ENCODE results near the gene MRTO4. TPM values are rescaled to one million over a fixed set of nuclear protein-coding genes. Genes with fewer than 3 reads are reported as not detected.

MRTO4 gene
- total and polyA plus RNA-seq, 10 of the 15 experiments (the other 5 are each of a cell fraction or from before 2014, with no cell fraction given): 43.5 to 99.5 (median 69.7) TPM

GRCh38 chr1:19222979-19223824 is 28.4 kb upstream of the MRTO4 start:
- SMC1A ChIA-PET (ENCODE audit: uncharacterized antibody, unreplicated experiment): interaction anchor here (0.7 kb wide), 1 partner anchor 413 kb away, joined by 3 read pairs; no protein-coding TSS in a partner anchor
- in situ Hi-C loops (cut with MboI) (no loop called here), intact Hi-C loops (cut with micrococcal nuclease; ENCODE audit: unreplicated experiment) (no loop called here)
- CTCF ChIA-PET: interaction anchor here (0.6 to 1.4 kb wide), 2 partner anchors 11 to 287 kb away, joined by 4 read pairs; no protein-coding TSS in a partner anchor
- Histone ChIP-seq H3K4me1 (ENCODE audit: control insufficient read depth, insufficient read depth, low read length) (no peaks in the 10 kb centered on the region), H3K36me3 (ENCODE audit: control insufficient read depth in 2 of 2, insufficient read depth in 2 of 2, low read length in 1 of 2) (peaks cover 16 to 36% of the 10 kb centered on the region in 2 experiments), H3K4me2 (ENCODE audit: control insufficient read depth, insufficient read depth) (no peak overlapping the region), H3K9ac (ENCODE audit: control insufficient read depth, insufficient read depth, low read length) (no peak overlapping the region), H4K20me1 (ENCODE audit: control insufficient read depth, insufficient read depth) (no peaks in the 10 kb centered on the region), H2AFZ (ENCODE audit: control insufficient read depth, low read depth, low read length) (no peak overlapping the region), H3K9me3 (replicated peaks; ENCODE audit: control insufficient read depth, insufficient read depth, low read length) (no peaks in the 10 kb centered on the region), H3K4me3 (no peak overlapping the region), H3K79me2 (ENCODE audit: control insufficient read depth, insufficient read depth, low read length) (no peaks in the 10 kb centered on the region; the same call in 1 of the 2 replicates), H3K27ac (ENCODE audit: control insufficient read depth, insufficient read depth) (no peak overlapping the region), H3K27me3 (replicated peaks in 1 of 2; ENCODE audit: control insufficient read depth in 2 of 2, insufficient read depth in 2 of 2, low read length in 1 of 2) (no peaks in the 10 kb centered on the region)
- no peak for DNase-seq (ENCODE audit: low read depth, low spot score)
- POLR2A ChIA-PET: interaction anchor here (1.2 kb wide), 1 partner anchor 12 kb away, joined by 3 read pairs; no protein-coding TSS in a partner anchor
- no TSS peak for BruUV-seq (replicated peaks)
- no peak for FAIRE-seq
- TF ChIP-seq SMC3 (IDR thresholded peaks at IDR 0.05; ENCODE audit: borderline replicate concordance, low read length) (no peak), MLLT1 (IDR thresholded peaks at IDR 0.05) (no peak)
- WGBS (ENCODE audit: insufficient coverage, insufficient replicate concordance, low lambda C conversion rate, missing lambda C conversion rate): 95% methylated on average over 15 of the region's 15 CpGs
- RAD21 ChIA-PET (ENCODE audit: unreplicated experiment): no interaction called here
- ATAC-seq: no peak

GRCh38 chr1:19229229-19229628 is 22.4 kb upstream of the MRTO4 start:
- Histone ChIP-seq H3K27ac (ENCODE audit: control insufficient read depth, insufficient read depth) (no peak overlapping the region), H3K79me2 (ENCODE audit: control insufficient read depth, insufficient read depth, low read length) (no peaks in the 10 kb centered on the region), H3K36me3 (ENCODE audit: control insufficient read depth in 2 of 2, insufficient read depth in 2 of 2, low read length in 1 of 2) (peaks cover 18 to 40% of the 10 kb centered on the region in 2 experiments), H3K4me1 (ENCODE audit: control insufficient read depth, insufficient read depth, low read length) (no peaks in the 10 kb centered on the region), H3K4me2 (ENCODE audit: control insufficient read depth, insufficient read depth) (no peak overlapping the region), H3K9ac (ENCODE audit: control insufficient read depth, insufficient read depth, low read length) (no peak overlapping the region), H3K9me3 (replicated peaks; ENCODE audit: control insufficient read depth, insufficient read depth, low read length) (no peaks in the 10 kb centered on the region), H4K20me1 (ENCODE audit: control insufficient read depth, insufficient read depth) (no peaks in the 10 kb centered on the region), H3K27me3 (replicated peaks in 1 of 2; ENCODE audit: control insufficient read depth in 2 of 2, insufficient read depth in 2 of 2, low read length in 1 of 2) (no peaks in the 10 kb centered on the region), H2AFZ (ENCODE audit: control insufficient read depth, low read depth, low read length) (no peak overlapping the region), H3K4me3 (no peak overlapping the region)
- POLR2A ChIA-PET: interaction anchor here (0.5 kb wide), 1 partner anchor 15 kb away, joined by 7 read pairs; no protein-coding TSS in a partner anchor
- intact Hi-C loops (cut with micrococcal nuclease; ENCODE audit: unreplicated experiment) (no loop called here), in situ Hi-C loops (cut with MboI) (no loop called here)
- ATAC-seq (no peak), FAIRE-seq (no peak), DNase-seq (ENCODE audit: low read depth, low spot score) (no peak)
- SMC1A ChIA-PET (ENCODE audit: uncharacterized antibody, unreplicated experiment): no interaction called here
- BruUV-seq (replicated peaks): no TSS peak
- RAD21 ChIA-PET (ENCODE audit: unreplicated experiment): no interaction called here
- CTCF ChIA-PET: interaction anchor here (0.9 kb wide), 1 partner anchor 16 kb away, joined by 3 read pairs; no protein-coding TSS in a partner anchor
- 97% methylated on average over 3 of the region's 3 CpGs for WGBS (ENCODE audit: insufficient coverage, insufficient replicate concordance, low lambda C conversion rate, missing lambda C conversion rate)
- TF ChIP-seq USF1 (IDR thresholded peaks at IDR 0.05; ENCODE audit: borderline replicate concordance, extremely low read length, insufficient read depth, low read depth, low read length) (no peak), GATAD2B (conservative IDR thresholded peaks at IDR 0.05; ENCODE audit: low read depth) (no peak), ZNF384 (IDR thresholded peaks at IDR 0.05; ENCODE audit: borderline replicate concordance, low read depth, low read length) (no peak), ATF3 (IDR thresholded peaks at IDR 0.05; ENCODE audit: borderline replicate concordance, extremely low read depth, low read depth, low read length) (no peak), IRF4 (IDR thresholded peaks at IDR 0.05; ENCODE audit: low read depth, low read length) (no peak), TARDBP (IDR thresholded peaks at IDR 0.05; ENCODE audit: borderline replicate concordance) (no peak), MAX (IDR thresholded peaks at IDR 0.05; ENCODE audit: low read depth, low read length) (no peak), ZNF207 (IDR thresholded peaks at IDR 0.05; ENCODE audit: borderline replicate concordance) (no peak), HSF1 (IDR thresholded peaks at IDR 0.05; ENCODE audit: low read depth, low read length) (no peak)

All from GM12878 (cell line).